SK-N-SH treated with all-trans-retinoic acid at 6 μM for 48 hours (cell line): ENCODE measurements around the gene TMEM54.

Source experiments
- ATAC-seq: fragments of 200-7000 bp; cut with Tn5 transposase; 3 replicates; pipeline ENCODE4 v1.9.1; 2020; ENCODE audit warnings: mild to moderate bottlenecking, moderate library complexity
- ARNTL ChIP-seq: fragments of 450-650 bp; formaldehyde crosslinking; IDR thresholded peaks from 2 replicates; pipeline ENCODE4 v1.5.0; 2020; ENCODE audit warnings: low read depth, mild to moderate bottlenecking, moderate library complexity, borderline replicate concordance
- BACH2 ChIP-seq: fragments of 250-450 bp; sonication (Bioruptor Pico); IDR thresholded peaks from 2 replicates; pipeline ENCODE4 v1.9.0; 2021; ENCODE audit warnings: mild to moderate bottlenecking, borderline replicate concordance
- CSDC2 ChIP-seq: fragments of 250-450 bp; sonication (Bioruptor Pico); IDR thresholded peaks from 2 replicates; pipeline ENCODE4 v1.5.0; 2020; ENCODE audit warnings: mild to moderate bottlenecking, moderate library complexity
- ESRRG ChIP-seq: fragments of 250-450 bp; sonication (Bioruptor Pico); IDR thresholded peaks from 2 replicates; pipeline ENCODE4 v1.6.1; 2021; ENCODE audit warnings: mild to moderate bottlenecking
- GLIS3 ChIP-seq: fragments of 250-450 bp; sonication (Bioruptor Pico); IDR thresholded peaks from 2 replicates; pipeline ENCODE4 v1.5.0; 2020; ENCODE audit warnings: mild to moderate bottlenecking, moderate library complexity
- ISL1 ChIP-seq: fragments of 250-450 bp; sonication (Bioruptor Pico); IDR thresholded peaks from 2 replicates; pipeline ENCODE4 v2.1.2; 2022; ENCODE audit warnings: mild to moderate bottlenecking, moderate library complexity
- PATZ1 ChIP-seq: fragments of 250-450 bp; sonication (Bioruptor Pico); IDR thresholded peaks from 2 replicates; pipeline ENCODE4 v1.8.0; 2020; ENCODE audit warnings: mild to moderate bottlenecking, moderate library complexity, borderline replicate concordance
- PPARA ChIP-seq: fragments of 250-450 bp; sonication (Bioruptor Pico); IDR thresholded peaks from 2 replicates; pipeline ENCODE4 v1.5.0; 2020; ENCODE audit warnings: mild to moderate bottlenecking, borderline replicate concordance
- RARB ChIP-seq: fragments of 250-450 bp; sonication (Bioruptor Pico); IDR thresholded peaks from 2 replicates; pipeline ENCODE4 v1.8.0; 2021; ENCODE audit warnings: mild to moderate bottlenecking, moderate library complexity
- TCF4 ChIP-seq: fragments of 250-450 bp; sonication (Bioruptor Pico); IDR thresholded peaks from 2 replicates; pipeline ENCODE4 v1.8.0; 2021; ENCODE audit warnings: mild to moderate bottlenecking, moderate library complexity, borderline replicate concordance
- TOX ChIP-seq: fragments of 250-450 bp; sonication (Bioruptor Pico); IDR thresholded peaks from 2 replicates; pipeline ENCODE4 v1.8.0; 2021; ENCODE audit warnings: mild to moderate bottlenecking, moderate library complexity, borderline replicate concordance
- ZC3H10 ChIP-seq: fragments of 250-450 bp; sonication (Bioruptor Pico); IDR thresholded peaks from 2 replicates; pipeline ENCODE4 v1.5.1; 2021; ENCODE audit warnings: mild to moderate bottlenecking, moderate library complexity
- ZFP3 ChIP-seq: fragments of 250-450 bp; sonication (Bioruptor Pico); IDR thresholded peaks from 2 replicates; pipeline ENCODE4 v1.5.0; 2020; ENCODE audit warnings: mild to moderate bottlenecking, moderate library complexity
- ZFP30 ChIP-seq: fragments of 450-650 bp; formaldehyde crosslinking; IDR thresholded peaks from 2 replicates; pipeline ENCODE4 v1.5.0; 2022; ENCODE audit warnings: mild to moderate bottlenecking, moderate library complexity
- ZNF565 ChIP-seq: fragments of 450-650 bp; formaldehyde crosslinking; conservative IDR thresholded peaks from 2 replicates; pipeline ENCODE4 v1.5.0; 2020; ENCODE audit warnings: low read depth, mild to moderate bottlenecking, moderate library complexity
- ZNF70 ChIP-seq: fragments of 450-650 bp; formaldehyde crosslinking; IDR thresholded peaks from 2 replicates; pipeline ENCODE4 v1.5.0; 2020; ENCODE audit warnings: mild to moderate bottlenecking, moderate library complexity
- TF ChIP-seq, protein P1 (sequence below): fragments of 250-450 bp; sonication (Bioruptor Pico); IDR thresholded peaks from 2 replicates; pipeline ENCODE4 v1.8.0; 2021; ENCODE audit warnings: low read depth, mild to moderate bottlenecking, moderate library complexity, borderline replicate concordance
- TF ChIP-seq, protein P2 (sequence below): fragments of 250-450 bp; sonication (Bioruptor Pico); IDR thresholded peaks from 2 replicates; pipeline ENCODE4 v1.5.0; 2020; ENCODE audit warnings: mild to moderate bottlenecking, moderate library complexity
- TF ChIP-seq, protein P3 (sequence below): fragments of 250-450 bp; sonication (Bioruptor Pico); IDR thresholded peaks from 2 replicates; pipeline ENCODE4 v1.5.1; 2020; ENCODE audit warnings: low read depth, mild to moderate bottlenecking, moderate library complexity

TMEM54 gene

DNA sequence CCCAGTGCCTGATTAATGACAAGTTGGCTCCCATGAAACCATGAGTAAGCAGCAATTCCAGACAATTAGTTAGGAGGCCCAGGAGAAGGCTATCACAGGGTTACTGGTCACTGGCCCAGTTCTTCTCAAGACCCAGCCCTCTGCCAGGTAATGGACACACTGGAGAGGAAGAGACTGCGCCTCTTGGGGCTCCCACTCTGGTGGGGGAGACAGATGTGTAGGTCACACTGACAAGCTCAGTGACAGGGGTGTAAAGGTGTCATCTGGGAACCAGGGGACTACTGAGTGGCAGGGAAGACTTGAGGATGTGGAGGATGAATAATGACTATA is 10.0 kb downstream of the TMEM54 start:
- TF ChIP-seq ESRRG (CRISPR knock-in tag) = no peak
- TF ChIP-seq, protein P1, sequence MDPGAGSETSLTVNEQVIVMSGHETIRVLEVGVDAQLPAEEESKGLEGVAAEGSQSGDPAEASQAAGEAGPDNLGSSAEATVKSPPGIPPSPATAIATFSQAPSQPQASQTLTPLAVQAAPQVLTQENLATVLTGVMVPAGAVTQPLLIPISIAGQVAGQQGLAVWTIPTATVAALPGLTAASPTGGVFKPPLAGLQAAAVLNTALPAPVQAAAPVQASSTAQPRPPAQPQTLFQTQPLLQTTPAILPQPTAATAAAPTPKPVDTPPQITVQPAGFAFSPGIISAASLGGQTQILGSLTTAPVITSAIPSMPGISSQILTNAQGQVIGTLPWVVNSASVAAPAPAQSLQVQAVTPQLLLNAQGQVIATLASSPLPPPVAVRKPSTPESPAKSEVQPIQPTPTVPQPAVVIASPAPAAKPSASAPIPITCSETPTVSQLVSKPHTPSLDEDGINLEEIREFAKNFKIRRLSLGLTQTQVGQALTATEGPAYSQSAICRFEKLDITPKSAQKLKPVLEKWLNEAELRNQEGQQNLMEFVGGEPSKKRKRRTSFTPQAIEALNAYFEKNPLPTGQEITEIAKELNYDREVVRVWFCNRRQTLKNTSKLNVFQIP (CRISPR knock-in tag) = no peak
- no peak for TF ChIP-seq ZNF565 (CRISPR knock-in tag)
- no peak for TF ChIP-seq ZC3H10 (CRISPR knock-in tag)
- TF ChIP-seq, protein P2, sequence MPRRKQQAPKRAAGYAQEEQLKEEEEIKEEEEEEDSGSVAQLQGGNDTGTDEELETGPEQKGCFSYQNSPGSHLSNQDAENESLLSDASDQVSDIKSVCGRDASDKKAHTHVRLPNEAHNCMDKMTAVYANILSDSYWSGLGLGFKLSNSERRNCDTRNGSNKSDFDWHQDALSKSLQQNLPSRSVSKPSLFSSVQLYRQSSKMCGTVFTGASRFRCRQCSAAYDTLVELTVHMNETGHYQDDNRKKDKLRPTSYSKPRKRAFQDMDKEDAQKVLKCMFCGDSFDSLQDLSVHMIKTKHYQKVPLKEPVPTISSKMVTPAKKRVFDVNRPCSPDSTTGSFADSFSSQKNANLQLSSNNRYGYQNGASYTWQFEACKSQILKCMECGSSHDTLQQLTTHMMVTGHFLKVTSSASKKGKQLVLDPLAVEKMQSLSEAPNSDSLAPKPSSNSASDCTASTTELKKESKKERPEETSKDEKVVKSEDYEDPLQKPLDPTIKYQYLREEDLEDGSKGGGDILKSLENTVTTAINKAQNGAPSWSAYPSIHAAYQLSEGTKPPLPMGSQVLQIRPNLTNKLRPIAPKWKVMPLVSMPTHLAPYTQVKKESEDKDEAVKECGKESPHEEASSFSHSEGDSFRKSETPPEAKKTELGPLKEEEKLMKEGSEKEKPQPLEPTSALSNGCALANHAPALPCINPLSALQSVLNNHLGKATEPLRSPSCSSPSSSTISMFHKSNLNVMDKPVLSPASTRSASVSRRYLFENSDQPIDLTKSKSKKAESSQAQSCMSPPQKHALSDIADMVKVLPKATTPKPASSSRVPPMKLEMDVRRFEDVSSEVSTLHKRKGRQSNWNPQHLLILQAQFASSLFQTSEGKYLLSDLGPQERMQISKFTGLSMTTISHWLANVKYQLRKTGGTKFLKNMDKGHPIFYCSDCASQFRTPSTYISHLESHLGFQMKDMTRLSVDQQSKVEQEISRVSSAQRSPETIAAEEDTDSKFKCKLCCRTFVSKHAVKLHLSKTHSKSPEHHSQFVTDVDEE (CRISPR knock-in tag) = no peak
- no peak for TF ChIP-seq BACH2 (CRISPR knock-in tag)
- no peak for TF ChIP-seq CSDC2 (CRISPR knock-in tag)
- no peak for TF ChIP-seq PATZ1
- TF ChIP-seq TOX (CRISPR knock-in tag) = no peak
- no peak for TF ChIP-seq ISL1 (CRISPR knock-in tag)
- TF ChIP-seq ZFP30 (CRISPR knock-in tag) = no peak
- TF ChIP-seq ARNTL (CRISPR knock-in tag) = no peak
- no peak for TF ChIP-seq ZNF70 (CRISPR knock-in tag)
- no peak for TF ChIP-seq TCF4 (CRISPR knock-in tag)
- TF ChIP-seq, protein P3, sequence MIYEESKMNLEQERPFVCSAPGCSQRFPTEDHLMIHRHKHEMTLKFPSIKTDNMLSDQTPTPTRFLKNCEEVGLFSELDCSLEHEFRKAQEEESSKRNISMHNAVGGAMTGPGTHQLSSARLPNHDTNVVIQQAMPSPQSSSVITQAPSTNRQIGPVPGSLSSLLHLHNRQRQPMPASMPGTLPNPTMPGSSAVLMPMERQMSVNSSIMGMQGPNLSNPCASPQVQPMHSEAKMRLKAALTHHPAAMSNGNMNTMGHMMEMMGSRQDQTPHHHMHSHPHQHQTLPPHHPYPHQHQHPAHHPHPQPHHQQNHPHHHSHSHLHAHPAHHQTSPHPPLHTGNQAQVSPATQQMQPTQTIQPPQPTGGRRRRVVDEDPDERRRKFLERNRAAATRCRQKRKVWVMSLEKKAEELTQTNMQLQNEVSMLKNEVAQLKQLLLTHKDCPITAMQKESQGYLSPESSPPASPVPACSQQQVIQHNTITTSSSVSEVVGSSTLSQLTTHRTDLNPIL (CRISPR knock-in tag) = no peak
- no peak for TF ChIP-seq PPARA
- TF ChIP-seq RARB (CRISPR knock-in tag) = no peak
- no peak for TF ChIP-seq ZFP3
- no peak for TF ChIP-seq GLIS3

DNA sequence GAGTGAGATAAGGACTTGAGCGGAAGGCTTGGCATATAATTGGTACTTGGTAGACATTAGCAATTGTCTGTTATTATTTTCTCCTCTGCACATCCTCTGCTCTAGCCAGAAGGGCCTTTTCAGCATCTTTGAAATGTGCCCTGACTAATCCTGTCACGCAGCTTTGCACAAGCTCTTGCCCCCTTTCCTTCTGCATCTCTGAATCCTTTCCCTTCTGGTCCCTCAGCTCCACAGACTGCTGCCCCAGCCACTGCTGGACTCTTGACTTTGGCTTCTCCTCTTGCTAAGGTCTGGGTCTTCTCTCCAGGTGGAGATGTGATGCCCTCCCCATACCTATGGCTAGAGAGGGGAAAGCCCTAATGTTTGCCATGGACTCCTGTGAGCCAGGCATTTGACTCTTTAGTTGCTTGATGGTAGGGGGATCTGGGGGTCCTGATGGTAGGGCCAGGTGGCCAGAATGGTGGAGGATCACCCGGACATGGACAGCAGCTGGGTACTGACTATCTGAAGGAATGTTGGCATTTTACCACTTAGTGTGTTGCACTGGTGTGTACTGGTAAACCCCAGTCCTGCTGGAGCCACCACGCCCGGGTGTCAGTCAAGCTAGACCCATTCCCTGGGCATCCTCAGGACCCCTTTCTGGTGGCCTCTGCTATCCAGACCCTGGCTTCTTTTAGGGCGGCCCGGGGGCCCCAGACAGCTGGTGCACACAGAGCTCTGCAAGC is 10.5 kb downstream of the TMEM54 start:
- no peak for TF ChIP-seq CSDC2 (CRISPR knock-in tag)
- no peak for TF ChIP-seq ZNF565 (CRISPR knock-in tag)
- TF ChIP-seq, all 23 proteins: peak for 0
- no peak for ATAC-seq

More for the DNA sequence above, 10.0 kb downstream of the TMEM54 start:
- no peak for ATAC-seq

DNA sequence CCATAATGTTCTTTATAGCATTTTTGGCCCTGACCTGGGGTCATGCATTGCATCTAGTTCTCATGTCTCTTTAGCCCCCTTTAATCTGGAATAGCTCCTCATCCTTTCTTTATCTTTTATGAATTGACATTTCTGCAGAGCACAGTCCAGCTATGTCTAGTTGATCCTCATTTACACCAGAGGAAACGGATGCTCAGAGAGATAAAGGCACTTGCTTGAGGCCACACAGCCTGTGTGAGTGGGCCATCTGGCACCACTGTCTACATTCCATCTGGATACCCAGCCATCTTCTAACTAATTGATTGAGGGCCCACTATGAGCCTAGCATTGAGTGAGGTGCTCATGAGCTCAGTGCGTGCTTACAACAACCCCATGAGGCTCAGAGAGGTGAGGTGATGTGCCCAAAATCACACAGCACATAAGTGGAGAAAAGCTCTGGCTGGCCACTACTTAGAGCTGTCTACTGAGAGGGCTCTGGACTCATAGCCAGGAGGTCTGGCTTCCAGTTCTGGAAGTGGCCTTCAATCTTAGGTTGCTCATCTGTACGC is 11.4 kb downstream of the TMEM54 start:
- TF ChIP-seq, protein P1 (CRISPR knock-in tag) = no peak
- ATAC-seq = no peak
